AG04449 (cell line): ENCODE data around the gene RBPJL.

Source experiments
- CTCF ChIA-PET: fragments of 350-600 bp; formaldehyde crosslinking; extraction: SDS; loops from one replicate; lab custom pipeline; 2021; ENCODE audit warnings: antibody characterized with exemption; lab: Yijun Ruan, JAX
- POLR2A ChIA-PET: fragments of 400-600, 350-600 bp; formaldehyde crosslinking; extraction: SDS; loops from one replicate; lab custom pipeline; 2020; ENCODE audit warnings: antibody characterized with exemption, inconsistent platforms; lab: Yijun Ruan, JAX
- DNase-seq: peaks from one replicate; pipeline ENCODE4 v3.0.0-alpha.2; 2010; ENCODE audit warnings: low read depth, low spot score
- H3K4me3 ChIP-seq: 2 replicates; pipeline ENCODE4 v1.5.1; 2011; ENCODE audit warnings: low read depth, mild to moderate bottlenecking, control low read depth, low read length
- CTCF ChIP-seq: IDR thresholded peaks from one replicate; pipeline ENCODE4 v1.5.1; 2011; ENCODE audit warnings: mild to moderate bottlenecking, moderate library complexity, low read length, control low read depth, inconsistent platforms; ENCODE audit not compliant: insufficient read depth; ENCODE audit errors: missing control alignments

The RBPJL gene

GRCh38 chr20:45279992-45280391 is 26.6 kb upstream of the RBPJL start:
- ChIA-PET CTCF (interaction anchor here (1.3 to 3.1 kb wide), 3 partner anchors 11 to 236 kb away, joined by 4 to 10 read pairs (median 7); no protein-coding TSS in a partner anchor), POLR2A (no interaction called here)
- no peak for DNase-seq
- TF ChIP-seq CTCF: no peak
- no peak overlapping the region for H3K4me3 ChIP-seq

GRCh38 chr20:45282700-45283550 is 23.7 kb upstream of the RBPJL start:
- TF ChIP-seq CTCF: no peak
- DNase-seq: no peak
- ChIA-PET CTCF (interaction anchor here (2.0 to 3.8 kb wide), 2 partner anchors 10 to 13 kb away, joined by 4 to 25 read pairs; no protein-coding TSS in a partner anchor), POLR2A (no interaction called here)
- no peak overlapping the region for H3K4me3 ChIP-seq

- H3K4me3 ChIP-seq: no peak overlapping the region
- no peak for DNase-seq
- CTCF ChIA-PET: interaction anchor here (1.2 to 3.8 kb wide), 3 partner anchors 10 to 239 kb away, joined by 4 to 25 read pairs (median 6); no protein-coding TSS in a partner anchor
- POLR2A ChIA-PET: no interaction called here
- no peak for TF ChIP-seq CTCF
Measured at GRCh38 chr20:45283551-45284057, 23.0 kb upstream of the RBPJL start.

- TF ChIP-seq CTCF: no peak
- H3K4me3 ChIP-seq: no peak overlapping the region
- POLR2A ChIA-PET: no interaction called here
- DNase-seq: no peak
- CTCF ChIA-PET: interaction anchor here (0.6 to 3.0 kb wide), 5 partner anchors 38 to 244 kb away, joined by 3 to 19 read pairs (median 3); no protein-coding TSS in a partner anchor
Measured at GRCh38 chr20:45288376-45288775, 18.3 kb upstream of the RBPJL start.

- no peak for TF ChIP-seq CTCF
- ChIA-PET CTCF (interaction anchor here (0.6 to 6.3 kb wide), 6 partner anchors 39 to 245 kb away, joined by 3 to 146 read pairs (median 3); no protein-coding TSS in a partner anchor), POLR2A (no interaction called here)
- DNase-seq: no peak
- H3K4me3 ChIP-seq: no peak overlapping the region
Measured at GRCh38 chr20:45288860-45289259, 17.8 kb upstream of the RBPJL start.
